ENCODE data around the gene CTNNAL1. TPM values are rescaled to one million over a fixed set of nuclear protein-coding genes. Genes with fewer than 3 reads are reported as not detected.

The CTNNAL1 gene
- total RNA-seq, 4 donors from 2014 or later, result 106 to 231 (median 156) TPM

- no peak overlapping the region for H3K4me3 ChIP-seq (replicated peaks in 1 of 3)
- no peak for DNase-seq
- no peaks in the 10 kb centered on the region for H3K27me3 ChIP-seq
- H3K27ac ChIP-seq, result peak overlapping the region; percentile 0 to 28 (median 5)
- H3K36me3 ChIP-seq, result peaks cover 0 to 3% of the 10 kb centered on the region in 2 donors
- TF ChIP-seq CTCF (IDR thresholded peaks at IDR 0.05), result no peak
- intact Hi-C loops (cut with DNase I), result no loop called here
- H3K4me1 ChIP-seq, result peaks cover 18 to 35% of the 10 kb centered on the region in 2 donors
- WGBS, 2 donors, result 72 to 75% methylated on average over 6 of the region's 6 CpGs
- H3K9me3 ChIP-seq, result no peaks in the 10 kb centered on the region
These were observed 53.0 kb downstream of the CTNNAL1 start for GRCh38 chr9:108960331-108960730.

- TF ChIP-seq CTCF (IDR thresholded peaks at IDR 0.05), result no peak
- TF ChIP-seq POLR2A (IDR thresholded peaks at IDR 0.05), result no peak
These were observed 56.7 kb downstream of the CTNNAL1 start for GRCh38 chr9:108956631-108957026.

GRCh38 chr9:108956022-108956630, 57.2 kb downstream of the CTNNAL1 start:
- no peak overlapping the region for H3K4me3 ChIP-seq (replicated peaks in 1 of 3)
- WGBS, 2 donors, result 93 to 97% methylated on average over 4 of the region's 4 CpGs
- intact Hi-C loops (cut with DNase I), result no loop called here
- no peaks in the 10 kb centered on the region for H3K27me3 ChIP-seq
- H3K9me3 ChIP-seq, result no peaks in the 10 kb centered on the region
- H3K4me1 ChIP-seq, result peaks cover 12 to 24% of the 10 kb centered on the region in 2 donors
- no peak overlapping the region for H3K27ac ChIP-seq
- no peaks in the 10 kb centered on the region for H3K36me3 ChIP-seq
- DNase-seq, result no peak
- TF ChIP-seq CTCF (IDR thresholded peaks at IDR 0.05), result no peak
- TF ChIP-seq POLR2A (IDR thresholded peaks at IDR 0.05), result no peak

More at GRCh38 chr9:108956631-108957026, 56.7 kb downstream of the CTNNAL1 start:
- DNase-seq, result no peak
- intact Hi-C loops (cut with DNase I), result no loop called here
- H3K9me3 ChIP-seq, result no peaks in the 10 kb centered on the region
- no peak overlapping the region for H3K4me3 ChIP-seq (replicated peaks in 1 of 3)
- peaks cover 17 to 29% of the 10 kb centered on the region in 2 donors for H3K4me1 ChIP-seq
- H3K36me3 ChIP-seq, result no peaks in the 10 kb centered on the region
- no peak overlapping the region for H3K27ac ChIP-seq
- no peaks in the 10 kb centered on the region for H3K27me3 ChIP-seq

GRCh38 chr9:108953983-108954574, 59.2 kb downstream of the CTNNAL1 start:
- H3K4me3 ChIP-seq (replicated peaks in 1 of 3), result no peak overlapping the region
- no peaks in the 10 kb centered on the region for H3K36me3 ChIP-seq
- 1 to 2% methylated on average over 3 of the region's 3 CpGs for WGBS, 2 donors
- no peaks in the 10 kb centered on the region for H3K9me3 ChIP-seq
- no peaks in the 10 kb centered on the region for H3K27me3 ChIP-seq
- intact Hi-C loops (cut with DNase I), result no loop called here
- DNase-seq, result no peak
- H3K4me1 ChIP-seq, result peaks cover 5 to 17% of the 10 kb centered on the region in 2 donors
- peak overlapping the region in 2 of 3 donors; percentile 21 to 47 for H3K27ac ChIP-seq
- TF ChIP-seq CTCF (IDR thresholded peaks at IDR 0.05), result peak; percentile 26 to 82 (median 60)
- no peak for TF ChIP-seq POLR2A (IDR thresholded peaks at IDR 0.05)

- DNase-seq, result no peak
- peaks cover 0 to 4% of the 10 kb centered on the region in 2 donors for H3K36me3 ChIP-seq
- no peaks in the 10 kb centered on the region for H3K9me3 ChIP-seq
- H3K27me3 ChIP-seq, result no peaks in the 10 kb centered on the region
- peaks cover 0 to 5% of the 10 kb centered on the region in 2 donors for H3K4me1 ChIP-seq
- H3K27ac ChIP-seq, result no peak overlapping the region
- TF ChIP-seq POLR2A (IDR thresholded peaks at IDR 0.05) (no peak), CTCF (IDR thresholded peaks at IDR 0.05) (no peak)
- WGBS, 2 donors, result 85 to 94% methylated on average over 2 of the region's 2 CpGs
- intact Hi-C loops (cut with DNase I), result no loop called here
- no peak overlapping the region for H3K4me3 ChIP-seq (replicated peaks in 1 of 3)
These were observed 61.7 kb downstream of the CTNNAL1 start for GRCh38 chr9:108951578-108951977.

Data from thyroid gland (tissue), 4 donors.